Motor neuron (in vitro differentiated cells): ENCODE data around the gene PRRC1. TPM values are rescaled to one million over a fixed set of nuclear protein-coding genes. Genes with fewer than 3 reads are reported as not detected.
A peak's percentile ranks its signal among the peaks of the same experiment; 100 is the strongest.
"Not testable (repeated sequence)": the region's sequence is repeated elsewhere in the genome, so short reads cannot be mapped to it uniquely, and the experiment has no call there.

Source experiments
- ATAC-seq, 8 experiments: fragments of 200-7000 bp; cut with Tn5 transposase; replicated peaks in 6 of 8; 2 replicates each; pipeline ENCODE4 v1.8.0; 2021; ENCODE audit warnings: mild to moderate bottlenecking in 8 of 8, moderate library complexity in 8 of 8
- H3K27ac ChIP-seq, 2 donors: fragments of 250-450 bp; sonication (Bioruptor Pico); 2 replicates each; pipeline ENCODE4 v1.9.0; 2021; ENCODE audit warnings: antibody characterized with exemption in 2 of 2, mild to moderate bottlenecking in 2 of 2, moderate library complexity in 1 of 2
- H3K4me1 ChIP-seq, 2 donors: fragments of 250-450 bp; sonication (Bioruptor Pico); replicated peaks in 1 of 2; 2 replicates each; pipeline ENCODE4 v1.6.1; 2021; ENCODE audit warnings: antibody characterized with exemption in 2 of 2, mild to moderate bottlenecking in 2 of 2, moderate library complexity in 1 of 2
- H3K4me3 ChIP-seq, 5 donors: fragments of 250-450 bp; sonication (Bioruptor Pico); 2 replicates each; pipeline ENCODE4 v1.9.0; 2021; ENCODE audit warnings: antibody characterized with exemption in 5 of 5, mild to moderate bottlenecking in 5 of 5, moderate library complexity in 4 of 5
- WGBS, 10 experiments: fragments of 450-650 bp; shearing (Covaris generic); methylation state at CpG; one replicate each; pipeline ENCODE4 v1.0.0; 2022; 5-methylcytosine and 5-hydroxymethylcytosine counted together
- in situ Hi-C, 9 experiments: fragments of 400-800 bp; cut with MboI; loops; one replicate each; pipeline ENCODE4 v1.15.0; 2021; ENCODE audit warnings: low sequenced_read_pairs in 9 of 9, low pct_unique_long_range_greater_than_20kb in 2 of 9; ENCODE audit not compliant: unreplicated experiment in 9 of 9
- total RNA-seq, 8 experiments: library from RNA; unstranded; fragments of 300-600 nt; gene quantifications; 2 replicates each; pipeline versions ENCODE4 v1.2.3 to v1.2.4, GENCODE V29; 2022

Gene PRRC1
- total RNA-seq, 8 experiments from 2014 or later: 41.2 to 107 (median 56.2) TPM

DNA sequence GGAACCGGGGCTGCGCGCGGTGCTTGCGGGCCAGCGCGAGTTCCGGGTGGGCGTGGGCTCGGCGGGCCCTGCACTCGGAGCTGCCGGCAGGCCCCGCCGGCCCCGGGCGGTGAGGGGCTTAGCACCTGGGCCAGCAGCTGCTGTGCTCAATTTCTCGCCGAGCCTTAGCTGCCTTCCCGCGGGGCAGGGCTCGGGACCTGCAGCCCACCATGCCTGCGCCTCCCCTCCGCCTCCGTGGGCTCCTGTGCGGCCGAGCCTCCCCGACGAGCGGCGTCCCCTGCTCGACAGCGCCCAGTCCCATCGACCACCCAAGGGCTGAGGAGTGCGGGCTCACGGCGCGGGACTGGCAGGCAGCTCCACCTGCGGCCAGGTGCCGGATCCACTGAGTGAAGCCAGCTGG is 52.0 kb downstream of the PRRC1 start:
- WGBS, 10 experiments: 97 to 100% methylated on average over 1 to 22 of the region's 40 CpGs; no CpG with 5 or more reads in 8 of the 10 experiments
- not testable (repeated sequence) for H3K27ac ChIP-seq, ATAC-seq, H3K4me3 ChIP-seq
- in situ Hi-C loops: loop anchor here in 7 of 9 experiments (10.0 to 25.0 kb wide), 8 partner anchors 168 to 1268 kb away; no protein-coding TSS in a partner anchor
- peaks cover 8 to 10% of the 10 kb centered on the region in 2 donors for H3K4me1 ChIP-seq

DNA sequence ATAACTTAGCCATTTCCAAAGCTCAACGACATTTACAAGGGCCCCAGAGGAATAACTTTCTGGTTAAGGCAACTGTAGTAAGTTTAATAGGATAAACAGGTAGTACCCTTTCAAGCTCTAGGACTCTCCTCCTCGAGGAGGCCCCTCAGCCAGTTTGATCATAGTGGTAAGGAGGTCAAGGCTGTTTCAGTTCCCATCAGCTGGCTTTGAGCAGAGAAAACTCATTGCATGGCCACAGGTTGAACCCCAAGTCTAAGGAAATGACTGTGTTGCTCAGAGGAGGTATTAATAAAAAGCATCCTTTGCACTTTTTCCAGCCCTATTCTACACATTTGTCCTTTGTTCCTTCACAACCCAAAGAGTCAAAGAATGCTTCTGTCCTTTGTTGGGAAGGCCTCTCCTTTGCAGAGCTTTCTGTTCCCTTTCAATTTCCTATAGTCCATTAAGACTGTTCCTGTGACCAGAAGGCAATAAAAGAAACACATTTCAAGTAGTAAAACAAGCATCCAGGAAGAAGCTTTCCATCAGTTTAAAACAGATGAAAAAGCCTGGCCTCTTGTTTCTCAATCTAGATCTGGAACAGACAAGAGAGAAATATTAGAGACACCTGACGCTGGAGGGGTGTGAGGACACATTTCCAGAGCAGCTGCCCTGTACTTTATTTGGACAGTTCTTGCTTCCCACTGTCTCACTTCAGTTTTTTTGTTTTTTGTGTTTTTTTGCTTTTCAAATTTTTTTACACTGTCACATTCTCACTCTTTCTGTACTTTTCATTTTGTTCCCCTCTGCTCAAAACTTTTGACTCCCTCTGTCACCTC is 54.1 kb downstream of the PRRC1 start:
- 12 to 82% (median 67%) methylated on average over 1 to 3 of the region's 3 CpGs; no CpG with 5 or more reads in 1 of the 10 experiments for WGBS, 10 experiments
- in situ Hi-C loops: loop anchor here in 6 of 9 experiments (25.0 kb wide), 6 partner anchors 166 to 1266 kb away; no protein-coding TSS in a partner anchor
- no peak overlapping the region for H3K27ac ChIP-seq
- ATAC-seq: peak in 3 of 8 experiments; percentile 44 to 78 (median 51)
- peaks cover 8 to 10% of the 10 kb centered on the region in 2 donors for H3K4me1 ChIP-seq
- H3K4me3 ChIP-seq: no peak overlapping the region

DNA sequence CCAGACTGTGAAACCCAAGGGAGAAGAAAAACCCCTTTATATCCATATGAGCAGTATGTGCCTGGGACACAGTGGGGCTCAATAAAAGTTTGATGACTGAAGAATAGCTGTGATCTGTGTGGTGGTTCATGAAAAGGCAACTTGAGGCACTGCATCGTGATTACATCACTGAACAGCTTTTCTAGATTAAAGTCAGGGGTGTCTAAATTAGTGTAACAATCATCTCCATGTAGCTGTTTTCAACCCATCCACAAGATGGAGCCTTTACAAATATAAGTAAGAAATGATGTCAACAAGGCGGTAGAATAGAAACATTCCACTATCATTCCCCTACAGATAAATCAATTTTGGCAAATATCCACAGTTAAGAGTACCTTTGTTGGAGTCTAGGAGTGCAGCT is 55.5 kb downstream of the PRRC1 start:
- WGBS, 10 experiments: 20 to 100% (median 83%) methylated on average over 1 to 2 of the region's 2 CpGs; no CpG with 5 or more reads in 1 of the 10 experiments

DNA sequence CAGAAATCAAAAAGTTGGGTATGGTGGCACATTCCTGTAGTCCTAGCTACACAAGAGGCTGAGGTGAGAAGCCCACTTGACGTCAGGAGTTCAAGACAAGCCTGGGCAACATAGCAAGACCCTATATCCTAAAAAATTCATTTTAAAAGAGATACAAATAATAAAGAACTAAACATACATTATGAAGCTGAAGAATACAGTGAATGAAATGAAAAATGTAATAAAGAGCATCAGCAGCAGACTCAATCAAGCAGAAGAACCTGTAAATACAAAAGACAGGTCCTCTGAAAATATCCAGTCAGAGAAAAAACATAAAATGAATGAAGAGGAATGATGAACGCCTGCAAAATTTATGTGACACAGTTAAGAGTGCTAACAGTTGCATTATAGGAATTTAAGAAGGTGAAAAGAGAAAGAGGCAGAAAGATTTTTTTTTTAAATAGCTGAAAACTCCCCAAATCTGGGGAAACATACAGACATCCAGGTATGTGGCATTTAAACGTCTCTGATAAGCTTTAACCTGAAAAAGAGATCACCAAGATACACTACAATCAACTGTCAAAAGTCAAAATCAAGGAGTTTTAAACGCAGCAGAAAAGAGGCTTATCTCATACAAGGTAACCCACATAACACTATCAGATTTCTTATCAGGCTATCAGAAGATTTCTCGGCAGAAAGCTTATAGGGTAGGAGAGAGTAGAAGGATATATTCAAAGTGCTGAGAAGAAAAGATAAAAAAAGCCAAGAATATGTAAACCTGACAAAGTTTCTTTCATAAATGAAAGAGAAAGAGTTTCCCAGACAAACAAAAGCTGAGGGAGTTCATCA is 57.6 kb downstream of the PRRC1 start:
- Histone ChIP-seq H3K4me3 (no peak overlapping the region), H3K27ac (no peak overlapping the region), H3K4me1 (peaks cover 5 to 7% of the 10 kb centered on the region in 2 donors)
- in situ Hi-C loops: loop anchor here in 7 of 9 experiments (25.0 kb wide), 6 partner anchors 162 to 1262 kb away; no protein-coding TSS in a partner anchor
- no peak for ATAC-seq
- 32 to 100% (median 84%) methylated on average over 3 to 5 of the region's 5 CpGs for WGBS, 10 experiments

More for the DNA sequence above, 55.5 kb downstream of the PRRC1 start:
- H3K27ac ChIP-seq: no peak overlapping the region
- peaks cover 5 to 7% of the 10 kb centered on the region in 2 donors for H3K4me1 ChIP-seq
- in situ Hi-C loops: loop anchor here in 6 of 9 experiments (25.0 kb wide), 6 partner anchors 164 to 1264 kb away; no protein-coding TSS in a partner anchor
- ATAC-seq: no peak
- no peak overlapping the region for H3K4me3 ChIP-seq

DNA sequence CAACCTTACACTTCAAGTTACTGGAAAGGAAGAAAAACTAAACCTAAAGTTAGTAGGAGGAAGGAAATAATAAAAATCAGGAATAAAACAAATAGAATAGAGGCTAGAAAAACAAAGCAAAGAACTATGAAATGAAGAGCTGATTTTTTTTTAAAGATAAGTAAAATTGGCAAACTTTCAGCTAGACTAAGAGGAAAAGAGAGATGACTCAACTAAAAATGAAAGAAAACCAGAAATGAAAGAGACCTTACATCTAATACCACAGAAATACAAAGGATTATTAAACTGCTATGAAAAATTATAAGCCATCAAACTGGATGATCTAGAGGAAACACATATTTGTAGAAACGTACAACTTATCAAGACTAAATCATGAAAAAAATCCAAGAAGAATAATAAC is 60.0 kb downstream of the PRRC1 start:
- no peak for ATAC-seq
- in situ Hi-C loops: loop anchor here in 1 of 9 experiments (25.0 kb wide), 1 partner anchor 635 kb away; no protein-coding TSS in a partner anchor
- Histone ChIP-seq H3K4me1 (no peaks in the 10 kb centered on the region), H3K4me3 (no peak overlapping the region), H3K27ac (no peak overlapping the region)
- 12 to 100% (median 54%) methylated on average over 1 of the region's 1 CpG; no CpG with 5 or more reads in 2 of the 10 experiments for WGBS, 10 experiments

DNA sequence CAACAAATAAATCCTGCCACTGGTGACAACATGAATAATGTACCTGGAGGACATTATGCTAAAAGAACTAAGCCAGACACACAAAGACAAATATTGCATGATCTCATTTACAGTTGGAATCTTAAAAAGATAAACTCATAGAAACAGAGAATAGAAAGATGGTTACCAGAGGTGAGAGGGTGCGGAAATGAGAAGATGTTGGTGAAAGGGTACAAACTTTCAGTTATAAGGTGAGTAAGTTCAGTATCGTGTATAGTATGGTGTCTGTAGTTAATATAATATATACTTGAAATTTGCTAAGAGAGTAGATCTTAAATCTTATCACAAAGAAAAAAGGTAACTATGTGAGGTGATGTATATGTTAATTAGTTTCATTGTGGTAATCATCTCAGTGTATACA is 63.3 kb downstream of the PRRC1 start:
- in situ Hi-C loops: loop anchor here in 1 of 9 experiments (25.0 kb wide), 1 partner anchor 632 kb away; no protein-coding TSS in a partner anchor
- 50 to 100% (median 92%) methylated on average over 1 to 2 of the region's 2 CpGs; no CpG with 5 or more reads in 1 of the 10 experiments for WGBS, 10 experiments
- H3K4me1 ChIP-seq: peaks cover 0 to 6% of the 10 kb centered on the region in 2 donors
- no peak for ATAC-seq
- H3K4me3 ChIP-seq: no peak overlapping the region
- no peak overlapping the region for H3K27ac ChIP-seq

DNA sequence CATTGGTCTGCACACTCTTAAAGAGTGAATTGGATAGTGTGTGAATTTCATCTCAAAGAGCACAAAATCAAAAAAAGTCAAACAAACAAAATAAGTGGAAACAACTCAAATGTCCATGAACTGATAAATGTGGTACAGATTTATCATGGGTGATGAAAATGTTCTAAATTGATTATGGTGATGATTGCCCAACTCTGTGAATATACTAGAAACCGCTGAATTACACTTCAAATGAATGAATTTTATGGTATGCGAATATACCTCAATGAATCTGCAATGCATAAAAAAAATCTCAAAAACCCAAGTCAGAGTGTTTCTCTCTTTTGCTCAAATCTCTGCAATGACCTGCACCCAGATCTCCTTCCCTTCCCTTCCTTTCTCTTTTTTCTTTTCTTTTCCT is 64.0 kb downstream of the PRRC1 start:
- ATAC-seq: peak in 3 of 8 experiments; percentile 19 to 92 (median 49)
- H3K4me3 ChIP-seq: no peak overlapping the region
- WGBS, 10 experiments: 18 to 100% (median 85%) methylated on average over 2 of the region's 2 CpGs; no CpG with 5 or more reads in 1 of the 10 experiments
- in situ Hi-C loops: loop anchor here in 1 of 9 experiments (25.0 kb wide), 1 partner anchor 631 kb away; no protein-coding TSS in a partner anchor
- peaks cover 5 to 11% of the 10 kb centered on the region in 2 donors for H3K4me1 ChIP-seq
- H3K27ac ChIP-seq: no peak overlapping the region

DNA sequence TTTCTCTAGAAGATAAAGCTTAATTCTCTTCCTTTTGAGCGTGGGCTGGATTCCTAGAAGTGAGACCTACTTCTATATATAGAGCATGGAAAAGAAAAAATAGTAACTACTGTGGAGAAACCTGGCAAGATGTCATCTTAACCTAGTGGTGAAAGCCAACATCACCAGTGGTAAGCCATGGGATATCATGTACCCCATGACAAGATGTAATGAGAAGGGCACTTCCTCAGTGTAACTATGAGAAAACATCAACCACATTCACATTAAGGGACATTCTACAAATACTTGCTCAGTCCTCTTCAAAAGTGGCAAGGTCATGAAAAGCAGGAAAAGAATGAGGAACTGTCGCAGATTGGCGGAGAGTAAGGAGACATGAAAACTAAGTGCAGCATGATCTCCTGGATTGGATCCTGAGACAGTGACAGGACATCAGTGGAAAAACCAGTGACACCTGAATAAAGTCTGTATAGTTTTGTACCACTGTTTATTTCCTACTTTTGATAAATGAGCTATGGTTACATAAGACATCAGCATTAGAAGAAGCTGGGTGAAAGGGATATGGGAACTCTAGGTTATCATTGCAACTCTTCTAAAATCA is 65.4 kb downstream of the PRRC1 start:
- in situ Hi-C loops: loop anchor here in 1 of 9 experiments (25.0 kb wide), 1 partner anchor 629 kb away; no protein-coding TSS in a partner anchor
- peaks cover 8 to 21% of the 10 kb centered on the region in 2 donors for H3K4me1 ChIP-seq
- ATAC-seq: no peak
- no peak overlapping the region for H3K27ac ChIP-seq
- H3K4me3 ChIP-seq: no peak overlapping the region
- WGBS, 10 experiments: 0 to 100% (median 85%) methylated on average over 1 to 3 of the region's 3 CpGs; no CpG with 5 or more reads in 1 of the 10 experiments

DNA sequence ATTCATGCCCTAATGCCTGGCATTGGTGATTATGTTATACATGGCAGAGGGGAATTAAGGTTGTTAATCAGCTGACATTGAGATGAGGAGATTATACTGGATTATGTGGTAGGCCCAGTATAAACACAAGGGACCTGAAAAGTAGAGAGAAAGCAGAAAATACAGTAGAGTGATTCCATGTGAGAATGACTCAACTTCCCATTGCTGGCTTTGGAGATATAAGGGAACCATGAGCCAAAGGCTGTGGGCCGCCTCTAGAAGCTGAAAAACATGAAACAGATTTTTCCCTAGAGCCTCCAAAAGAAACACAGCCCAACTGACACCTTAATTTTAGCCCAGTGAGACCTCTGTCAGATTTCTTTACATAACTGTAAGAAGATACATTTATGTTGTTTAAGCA is 66.4 kb downstream of the PRRC1 start:
- Histone ChIP-seq H3K4me1 (peaks cover 8 to 27% of the 10 kb centered on the region in 2 donors), H3K27ac (no peak overlapping the region), H3K4me3 (no peak overlapping the region)
- in situ Hi-C loops: loop anchor here in 1 of 9 experiments (25.0 kb wide), 1 partner anchor 628 kb away; no protein-coding TSS in a partner anchor
- 40 to 100% (median 87%) methylated on average over 1 of the region's 1 CpG; no CpG with 5 or more reads in 4 of the 10 experiments for WGBS, 10 experiments
- ATAC-seq: no peak

DNA sequence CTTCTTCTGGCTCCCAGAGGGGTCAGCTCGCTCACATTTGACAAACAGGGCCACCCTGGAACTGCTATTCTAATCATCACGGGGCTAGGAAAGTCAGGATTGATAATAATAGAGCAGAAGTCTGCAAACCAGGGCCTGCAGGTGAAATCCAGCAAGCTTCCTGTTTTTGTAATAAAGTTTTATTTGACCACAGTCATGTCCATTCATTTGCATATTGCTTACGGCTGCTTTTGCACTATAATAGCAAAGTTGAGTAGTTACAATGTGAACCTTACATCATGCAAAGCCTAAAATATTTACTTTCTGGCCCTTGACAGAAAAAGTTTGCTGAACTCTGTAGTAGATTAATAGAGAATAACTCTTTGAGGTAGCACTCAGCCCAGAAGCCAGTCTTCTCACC is 68.2 kb downstream of the PRRC1 start:
- ATAC-seq: peak in 3 of 8 experiments; percentile 4 to 13 (median 5)
- no peak overlapping the region for H3K4me3 ChIP-seq
- peaks cover 11 to 32% of the 10 kb centered on the region in 2 donors for H3K4me1 ChIP-seq
- 0 to 31% (median 24%) methylated on average over 2 to 3 of the region's 3 CpGs; no CpG with 5 or more reads in 3 of the 10 experiments for WGBS, 10 experiments
- H3K27ac ChIP-seq: peak overlapping the region in 1 of 2 donors; percentile 33
- in situ Hi-C loops: loop anchor here in 1 of 9 experiments (25.0 kb wide), 1 partner anchor 627 kb away; no protein-coding TSS in a partner anchor

DNA sequence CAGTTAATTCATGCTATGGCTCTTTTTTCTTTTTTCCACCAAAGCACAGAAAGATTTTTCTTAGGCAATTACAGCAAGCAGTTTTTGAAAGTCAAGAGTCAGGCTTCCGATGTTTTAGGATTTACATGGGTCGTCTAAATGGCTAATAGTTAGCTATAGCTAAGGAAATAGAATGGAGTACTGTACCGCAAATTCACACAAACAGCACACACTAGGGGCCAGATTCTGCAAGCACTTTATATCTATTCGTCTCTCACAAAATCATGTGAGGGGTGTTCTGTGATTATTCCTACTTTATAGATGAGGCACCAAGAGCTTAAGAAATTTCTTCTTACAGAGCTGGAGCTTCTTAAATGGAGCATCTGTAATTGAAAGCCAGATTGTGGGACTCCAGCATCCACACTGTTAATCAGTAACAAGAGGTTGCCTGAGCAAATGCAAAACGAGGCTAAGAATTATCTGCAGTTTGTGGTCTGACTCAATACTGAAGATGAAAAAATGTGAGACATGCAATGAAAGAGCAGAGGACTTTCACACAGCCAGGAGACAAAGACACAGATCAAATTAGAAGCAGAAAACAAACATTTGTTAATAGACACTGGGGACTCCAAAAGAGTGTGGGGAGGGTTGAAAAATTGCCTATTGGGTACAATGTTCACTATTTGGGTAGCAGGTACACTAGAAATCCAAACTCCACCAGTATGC is 68.8 kb downstream of the PRRC1 start:
- in situ Hi-C loops: loop anchor here in 1 of 9 experiments (25.0 kb wide), 1 partner anchor 626 kb away; no protein-coding TSS in a partner anchor
- Histone ChIP-seq H3K4me3 (no peak overlapping the region), H3K27ac (peak overlapping the region in 1 of 2 donors; percentile 57), H3K4me1 (peaks cover 11 to 32% of the 10 kb centered on the region in 2 donors)
- WGBS, 10 experiments: 0 to 67% (median 26%) methylated on average over 1 to 5 of the region's 5 CpGs; no CpG with 5 or more reads in 1 of the 10 experiments
- ATAC-seq: peak in 6 of 8 experiments; percentile 21 to 91 (median 68)
